GM21367 (cell line): ENCODE results near the gene PLXNA1.

Source experiments
- ATAC-seq: cut with Tn5 transposase; IDR thresholded peaks from one replicate; pipeline ENCODE4 v1.9.1; 2021; ENCODE audit not compliant: unreplicated experiment

PLXNA1 gene

GRCh38 chr3:126999383-126999782 is 16.5 kb downstream of the PLXNA1 start:
- no peak for ATAC-seq

DNA sequence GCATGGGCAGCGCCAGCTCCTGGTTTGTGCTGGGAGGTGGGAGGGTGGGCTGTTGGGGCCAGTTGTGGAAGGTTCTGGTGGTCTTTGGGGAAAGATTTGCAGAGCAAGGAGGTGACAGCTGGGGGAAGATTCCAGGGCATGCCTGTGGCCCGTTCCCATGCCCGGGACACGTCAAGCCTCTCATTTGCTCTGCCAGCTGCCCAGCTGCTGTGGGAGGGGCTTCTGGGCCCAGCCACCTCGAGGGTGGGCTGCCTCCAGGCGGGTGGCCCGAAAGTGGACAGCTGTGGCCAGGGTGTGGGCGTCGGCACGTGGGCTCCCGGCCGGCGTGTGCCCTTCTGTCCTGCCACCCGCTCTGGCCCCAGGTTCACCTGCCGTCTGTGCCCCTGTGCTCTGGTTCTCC is 17.2 kb downstream of the PLXNA1 start:
- no peak for ATAC-seq

- ATAC-seq, result no peak
Observed at GRCh38 chr3:127000761-127001160, 17.8 kb downstream of the PLXNA1 start.

- ATAC-seq, result no peak
Observed at GRCh38 chr3:127001486-127002194, 18.7 kb downstream of the PLXNA1 start.

DNA sequence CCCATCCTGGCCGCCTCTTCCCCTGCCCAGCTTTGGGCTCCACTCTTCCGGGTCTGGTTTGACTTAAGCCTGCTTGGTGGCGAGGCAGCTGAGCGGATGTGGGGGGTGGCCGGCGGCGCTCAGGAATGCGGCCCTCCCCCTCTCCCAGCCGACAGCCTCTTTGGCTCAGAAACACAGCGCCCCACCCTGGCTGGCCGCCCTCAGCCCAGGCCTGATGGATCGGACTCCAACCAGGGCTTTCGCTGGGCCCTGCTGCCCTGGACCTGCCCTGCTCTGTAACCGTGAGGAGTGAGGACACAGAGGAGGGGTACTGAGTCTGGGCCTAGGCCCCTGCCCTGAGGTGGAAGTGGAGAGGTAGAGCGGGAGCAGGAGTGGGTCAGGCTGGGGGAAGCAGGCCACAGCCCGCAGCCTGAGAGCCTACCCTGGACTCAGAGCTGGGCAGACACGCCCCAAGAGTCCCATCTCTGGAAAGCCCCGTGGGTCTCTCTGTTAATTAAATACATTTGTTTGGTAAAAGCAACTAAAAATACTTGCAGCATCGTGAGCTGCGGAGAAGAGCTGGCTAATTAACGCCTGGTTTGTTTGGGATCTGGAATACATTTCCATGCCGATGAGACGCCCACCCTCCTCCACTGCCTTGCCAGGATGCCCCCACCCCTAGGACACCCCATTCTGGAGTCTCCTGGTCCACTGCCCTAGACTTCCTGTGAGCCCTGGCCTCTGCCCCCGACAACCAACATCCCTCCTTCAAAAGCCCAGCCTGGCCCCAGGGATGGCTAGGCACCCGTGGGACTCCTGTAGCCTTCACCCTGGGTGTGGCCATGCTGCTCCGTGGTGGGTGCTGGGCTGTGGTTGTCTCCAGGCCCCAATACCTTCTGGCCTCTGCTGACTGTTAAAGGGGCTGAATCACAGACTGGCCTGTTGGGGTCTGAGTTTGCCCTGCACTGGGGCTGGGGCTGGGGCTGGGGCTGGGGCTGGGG is 19.6 kb downstream of the PLXNA1 start:
- ATAC-seq, result no peak

- ATAC-seq, result no peak
Observed at GRCh38 chr3:127003175-127003555, 20.2 kb downstream of the PLXNA1 start.

DNA sequence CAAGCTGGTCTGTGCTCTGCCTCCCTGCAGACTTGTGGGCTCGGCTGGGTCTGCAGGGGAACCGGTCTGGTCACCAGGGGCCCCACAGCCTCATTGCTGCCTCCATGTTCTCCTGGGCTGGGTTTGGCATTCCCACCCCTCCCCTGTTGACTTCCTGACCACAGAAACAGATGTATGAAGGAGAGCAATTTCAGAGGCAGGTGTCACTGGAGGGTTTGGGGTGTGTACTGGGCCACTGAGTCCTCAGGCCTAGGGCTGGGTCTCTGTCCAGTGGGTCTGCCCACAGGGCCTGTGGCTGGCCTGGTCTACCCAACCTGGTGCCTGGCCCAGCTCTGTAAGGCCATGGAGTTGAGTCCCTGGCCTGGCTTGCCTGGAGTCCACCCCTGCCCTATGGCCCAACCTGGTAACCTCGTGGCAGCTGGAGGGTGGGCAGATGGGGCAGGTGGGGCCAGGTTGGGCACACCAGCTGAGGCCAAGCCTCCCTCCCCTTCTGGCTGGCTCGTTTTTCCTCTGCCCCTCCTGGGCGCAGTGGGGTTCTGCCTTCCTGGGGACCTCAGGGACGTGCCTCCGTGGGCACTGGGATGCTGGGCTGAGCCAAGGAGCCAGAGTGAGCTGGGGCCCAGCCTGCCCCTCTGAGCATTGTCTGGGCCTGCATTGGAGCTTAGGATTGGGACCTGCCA is 20.8 kb downstream of the PLXNA1 start:
- no peak for ATAC-seq

- no peak for ATAC-seq
Observed at GRCh38 chr3:127004641-127005397, 21.9 kb downstream of the PLXNA1 start.

DNA sequence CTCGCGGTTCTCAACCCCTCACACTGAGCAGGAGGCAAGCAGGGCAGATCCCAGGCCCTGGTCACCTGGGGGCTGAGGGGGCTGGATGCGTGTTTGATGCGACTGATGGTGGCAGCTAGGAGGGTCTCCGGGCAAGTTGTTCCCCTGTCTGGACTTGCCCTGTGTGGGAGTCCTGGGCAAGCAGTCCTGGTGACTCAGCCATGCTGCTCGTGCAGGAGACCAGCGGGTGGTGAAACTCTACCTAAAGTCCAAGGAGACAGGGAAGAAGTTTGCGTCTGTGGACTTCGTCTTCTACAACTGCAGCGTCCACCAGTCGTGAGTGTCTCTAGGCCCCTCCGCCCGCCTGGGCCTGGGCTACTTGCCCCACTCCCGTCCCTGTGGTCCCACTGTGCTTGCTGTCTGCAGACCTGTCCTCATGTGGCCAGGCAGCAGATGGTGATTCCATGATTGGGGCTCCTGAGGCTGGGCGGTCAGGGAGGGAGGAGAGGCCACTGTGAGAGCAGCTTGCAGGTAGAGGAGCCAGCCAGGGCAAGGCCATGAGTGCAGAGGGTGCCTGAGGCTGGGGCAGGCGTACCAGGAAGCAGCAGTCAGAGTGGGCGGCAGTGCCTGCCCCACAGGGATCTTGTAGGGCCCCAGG is 23.1 kb downstream of the PLXNA1 start:
- no peak for ATAC-seq

- ATAC-seq, result no peak
Observed at GRCh38 chr3:127006781-127007436, 24.0 kb downstream of the PLXNA1 start.

DNA sequence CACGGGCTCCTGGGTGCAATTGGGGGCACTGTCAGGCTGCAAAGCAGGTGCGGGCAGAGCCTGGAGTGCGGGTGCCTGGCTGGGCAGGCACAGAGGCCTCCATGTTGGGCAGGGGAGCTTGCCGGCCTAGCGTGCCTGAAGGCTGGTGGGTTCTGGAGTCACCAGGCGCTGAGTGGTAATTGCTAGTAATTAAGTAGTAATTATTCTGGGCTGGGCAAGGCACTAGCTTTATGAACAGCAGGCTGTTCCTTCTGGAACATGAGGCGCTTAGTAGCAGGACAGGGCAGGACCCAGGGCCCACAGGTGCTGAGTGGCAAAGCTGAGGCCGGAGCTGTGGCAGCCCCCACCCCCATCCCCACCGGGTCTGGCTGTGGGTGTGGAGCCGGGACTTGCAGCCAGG is 25.3 kb downstream of the PLXNA1 start:
- no peak for ATAC-seq

DNA sequence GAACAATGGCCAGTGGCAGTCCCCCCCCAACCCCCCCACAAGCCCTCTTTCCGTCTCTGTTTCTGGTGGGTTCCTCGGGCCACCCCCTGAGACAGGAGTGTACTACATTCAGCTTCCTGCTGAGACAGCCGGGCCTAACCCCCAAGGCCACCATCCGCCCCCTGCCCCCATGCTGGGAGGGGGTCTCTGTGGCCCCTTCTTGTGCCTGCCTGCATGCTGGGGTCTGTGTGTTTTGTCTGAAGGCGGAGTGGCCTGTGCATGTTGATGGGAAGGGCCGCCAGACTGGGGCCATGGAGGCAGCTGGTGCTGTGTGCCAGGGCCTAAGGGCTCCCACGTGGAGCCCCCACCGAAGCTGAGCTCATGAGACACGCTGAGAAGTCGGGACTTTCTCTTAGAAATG is 26.6 kb downstream of the PLXNA1 start:
- ATAC-seq, result no peak

DNA sequence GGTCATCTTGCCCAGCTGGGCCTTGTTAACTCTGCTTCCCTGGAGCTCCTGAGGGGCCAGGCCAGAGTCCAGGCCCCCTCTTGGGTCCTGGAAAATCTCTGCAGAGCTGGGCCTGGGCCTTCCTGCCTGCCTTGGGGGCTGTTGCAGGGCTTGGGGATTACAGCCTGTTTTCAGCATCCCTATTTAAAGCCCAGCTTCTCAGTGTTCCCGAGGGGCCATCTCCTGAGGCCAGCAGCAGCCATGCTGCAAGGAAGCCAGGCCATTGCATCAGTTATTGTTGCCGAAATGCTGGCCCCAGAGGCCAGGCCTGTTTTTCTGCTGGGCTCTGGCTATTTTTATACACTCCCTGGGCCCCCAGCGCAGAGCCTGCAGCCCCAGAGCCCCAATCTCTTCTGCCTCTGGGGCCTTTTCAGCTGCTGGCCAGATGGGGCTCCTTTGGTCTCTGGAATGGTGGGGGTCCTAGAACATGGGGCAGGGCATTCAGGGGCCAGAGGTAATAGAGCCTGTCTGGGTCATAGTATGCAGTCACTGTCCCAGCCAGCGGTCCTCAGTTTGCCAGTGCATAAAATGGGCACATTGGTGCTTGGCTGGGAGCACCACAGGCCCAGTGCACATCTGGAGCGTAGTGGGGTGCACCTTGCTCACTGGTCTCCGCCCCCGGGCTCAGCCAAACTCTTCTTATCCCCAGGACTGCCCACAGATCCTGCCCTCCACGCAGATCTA is 28.5 kb downstream of the PLXNA1 start:
- ATAC-seq, result no peak

DNA sequence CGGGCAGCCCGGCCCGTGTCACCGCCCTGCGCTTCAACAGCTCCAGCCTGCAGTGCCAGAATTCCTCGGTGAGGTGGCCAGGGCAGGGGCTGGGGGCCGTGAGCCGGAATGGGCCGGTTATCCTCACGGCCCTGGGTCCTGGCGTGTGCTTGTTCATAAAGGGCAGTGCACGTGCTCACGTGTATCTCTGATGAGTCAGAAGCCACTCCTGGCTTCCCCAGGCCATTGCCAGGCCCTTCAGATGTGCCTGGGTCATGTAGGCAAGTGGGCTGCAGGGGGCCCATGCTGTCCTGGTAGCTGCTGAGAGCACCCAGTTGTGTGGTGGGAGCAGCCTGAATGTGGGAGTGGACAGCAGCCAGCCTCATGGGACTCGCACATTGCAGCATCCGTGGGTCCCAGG is 29.2 kb downstream of the PLXNA1 start:
- no peak for ATAC-seq

DNA sequence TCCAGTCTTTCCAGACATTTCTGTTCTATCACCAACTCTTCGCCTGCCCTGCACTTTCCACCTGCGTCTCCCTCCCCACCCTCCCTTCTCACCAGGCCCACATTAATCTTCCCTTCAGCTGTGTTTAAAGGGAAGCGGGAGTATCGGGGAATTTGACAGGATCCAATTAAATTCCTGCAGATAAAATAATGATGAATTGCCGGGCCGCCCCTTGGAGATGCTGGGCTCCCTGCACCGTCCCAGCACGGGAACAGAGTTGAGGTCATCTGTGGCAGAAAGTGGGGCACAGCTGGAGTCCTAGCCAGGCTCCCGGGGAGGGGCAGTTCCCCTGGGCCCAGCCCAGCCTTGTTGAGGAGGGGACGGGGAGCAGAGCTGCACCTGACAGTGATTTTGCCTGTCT is 30.3 kb downstream of the PLXNA1 start:
- ATAC-seq, result no peak

DNA sequence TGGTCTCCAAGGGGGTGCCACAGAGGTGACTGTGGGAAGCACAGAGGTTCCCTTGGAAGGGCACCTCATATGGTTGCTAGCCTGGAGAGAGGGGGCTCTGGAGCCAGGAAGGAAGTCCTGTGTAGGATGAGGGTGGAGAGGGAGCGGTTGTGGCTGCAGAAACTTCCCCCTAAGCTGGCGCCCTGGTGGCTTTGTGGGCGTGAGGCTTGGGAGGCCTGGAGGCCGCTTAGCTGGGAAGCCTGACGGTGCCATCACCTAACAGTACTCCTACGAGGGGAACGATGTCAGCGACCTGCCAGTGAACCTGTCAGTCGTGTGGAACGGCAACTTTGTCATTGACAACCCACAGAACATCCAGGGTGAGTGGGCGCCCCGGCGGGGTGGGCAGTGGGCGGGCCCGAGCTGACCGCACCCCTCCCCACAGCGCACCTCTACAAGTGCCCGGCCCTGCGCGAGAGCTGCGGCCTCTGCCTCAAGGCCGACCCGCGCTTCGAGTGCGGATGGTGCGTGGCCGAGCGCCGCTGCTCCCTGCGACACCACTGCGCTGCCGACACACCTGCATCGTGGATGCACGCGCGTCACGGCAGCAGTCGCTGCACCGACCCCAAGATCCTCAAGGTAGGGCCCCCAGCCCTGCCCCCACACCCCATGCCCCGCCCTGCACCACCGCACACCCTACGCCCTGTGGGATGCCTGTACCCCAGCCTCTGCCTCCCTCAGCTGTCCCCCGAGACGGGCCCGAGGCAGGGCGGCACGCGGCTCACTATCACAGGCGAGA is 31.0 kb downstream of the PLXNA1 start:
- no peak for ATAC-seq

- no peak for ATAC-seq
Observed at GRCh38 chr3:127014536-127015281, 31.8 kb downstream of the PLXNA1 start.
